ENCODE measurements around the gene PXYLP1. TPM values are rescaled to one million over a fixed set of nuclear protein-coding genes. Genes with fewer than 3 reads are reported as not detected.
A peak's percentile ranks its signal among the peaks of the same experiment; 100 is the strongest.

PXYLP1 gene
- total RNA-seq, 2 experiments from 2014 or later, result 3.6 to 4.2 TPM

- H3K79me2 ChIP-seq (ENCODE audit: insufficient read depth, low read depth, low read length), result no peaks in the 10 kb centered on the region
- no peak overlapping the region for H3K27ac ChIP-seq (ENCODE audit: low read depth, low read length, poor library complexity, severe bottlenecking)
- DNase-seq (ENCODE audit: low spot score), result no peak
- CTCF ChIA-PET (ENCODE audit: unreplicated experiment), result no interaction called here
- no peaks in the 10 kb centered on the region for H4K20me1 ChIP-seq (ENCODE audit: insufficient read depth, low read length)
- intact Hi-C loops (cut with micrococcal nuclease; ENCODE audit: unreplicated experiment), result no loop called here
- no peaks in the 10 kb centered on the region for H3K9me3 ChIP-seq (ENCODE audit: low read length)
- no peak for TF ChIP-seq CTCF (conservative IDR thresholded peaks at IDR 0.05; ENCODE audit: low read length)
- TF ChIP-seq EZH2phosphoT487 (IDR thresholded peaks at IDR 0.05; ENCODE audit: borderline replicate concordance, low read depth, low read length), result no peak
- no peaks in the 10 kb centered on the region for H3K36me3 ChIP-seq (ENCODE audit: insufficient read depth, low read length)
- H3K9me2 ChIP-seq (ENCODE audit: insufficient read depth, low read length), result no peaks in the 10 kb centered on the region
- no peak overlapping the region for H3K4me3 ChIP-seq (ENCODE audit: low read depth, low read length, poor library complexity, severe bottlenecking)
- no peaks in the 10 kb centered on the region for H3K4me1 ChIP-seq (ENCODE audit: insufficient read depth, low read length, poor library complexity, severe bottlenecking)
- no TSS peak for BruUV-seq (replicated peaks)
- POLR2A ChIA-PET, result no interaction called here
- no peak overlapping the region for H3K4me2 ChIP-seq (ENCODE audit: low read length)
- H2AFZ ChIP-seq (ENCODE audit: low read length), result no peak overlapping the region
These were observed 34.6 kb downstream of the PXYLP1 start for GRCh38 chr3:141266186-141266585.

- H3K79me2 ChIP-seq (ENCODE audit: insufficient read depth, low read depth, low read length), result no peaks in the 10 kb centered on the region
- H4K20me1 ChIP-seq (ENCODE audit: insufficient read depth, low read length), result no peaks in the 10 kb centered on the region
- no TSS peak for BruUV-seq (replicated peaks)
- no peaks in the 10 kb centered on the region for H3K9me3 ChIP-seq (ENCODE audit: low read length)
- H3K4me2 ChIP-seq (ENCODE audit: low read length), result peak overlapping the region; percentile 66
- intact Hi-C loops (cut with micrococcal nuclease; ENCODE audit: unreplicated experiment), result no loop called here
- peak; percentile 39 for DNase-seq (ENCODE audit: low spot score)
- no peak overlapping the region for H3K27ac ChIP-seq (ENCODE audit: low read depth, low read length, poor library complexity, severe bottlenecking)
- POLR2A ChIA-PET, result interaction anchor here (0.6 to 0.7 kb wide), 2 partner anchors 99 to 121 kb away, joined by 3 read pairs; no protein-coding TSS in a partner anchor
- peak overlapping the region; percentile 52 for H3K4me3 ChIP-seq (ENCODE audit: low read depth, low read length, poor library complexity, severe bottlenecking)
- no peaks in the 10 kb centered on the region for H3K4me1 ChIP-seq (ENCODE audit: insufficient read depth, low read length, poor library complexity, severe bottlenecking)
- H3K9me2 ChIP-seq (ENCODE audit: insufficient read depth, low read length), result no peaks in the 10 kb centered on the region
- TF ChIP-seq CTCF (conservative IDR thresholded peaks at IDR 0.05; ENCODE audit: low read length) (no peak), EZH2phosphoT487 (IDR thresholded peaks at IDR 0.05; ENCODE audit: borderline replicate concordance, low read depth, low read length) (no peak)
- CTCF ChIA-PET (ENCODE audit: unreplicated experiment), result interaction anchor here (0.6 kb wide), 2 partner anchors 35 to 725 kb away, joined by 4 to 11 read pairs; partner anchors contain the start of gene PXYLP1
- H2AFZ ChIP-seq (ENCODE audit: low read length), result peak overlapping the region; percentile 90
- H3K36me3 ChIP-seq (ENCODE audit: insufficient read depth, low read length), result no peaks in the 10 kb centered on the region
These were observed 35.4 kb downstream of the PXYLP1 start for GRCh38 chr3:141266797-141267555.

GRCh38 chr3:141267629-141268028, 36.0 kb downstream of the PXYLP1 start:
- TF ChIP-seq EZH2phosphoT487 (IDR thresholded peaks at IDR 0.05; ENCODE audit: borderline replicate concordance, low read depth, low read length) (no peak), CTCF (conservative IDR thresholded peaks at IDR 0.05; ENCODE audit: low read length) (no peak)
- Histone ChIP-seq H3K79me2 (ENCODE audit: insufficient read depth, low read depth, low read length) (no peaks in the 10 kb centered on the region), H3K9me3 (ENCODE audit: low read length) (no peaks in the 10 kb centered on the region), H3K4me3 (ENCODE audit: low read depth, low read length, poor library complexity, severe bottlenecking) (peak overlapping the region; percentile 52), H3K27ac (ENCODE audit: low read depth, low read length, poor library complexity, severe bottlenecking) (no peak overlapping the region), H3K36me3 (ENCODE audit: insufficient read depth, low read length) (no peaks in the 10 kb centered on the region), H3K9me2 (ENCODE audit: insufficient read depth, low read length) (no peaks in the 10 kb centered on the region), H3K4me1 (ENCODE audit: insufficient read depth, low read length, poor library complexity, severe bottlenecking) (no peaks in the 10 kb centered on the region), H3K4me2 (ENCODE audit: low read length) (peak overlapping the region; percentile 66), H4K20me1 (ENCODE audit: insufficient read depth, low read length) (no peaks in the 10 kb centered on the region), H2AFZ (ENCODE audit: low read length) (peak overlapping the region; percentile 90)
- intact Hi-C loops (cut with micrococcal nuclease; ENCODE audit: unreplicated experiment), result no loop called here
- POLR2A ChIA-PET, result interaction anchor here (0.7 kb wide), 1 partner anchor 100 kb away, joined by 3 read pairs; no protein-coding TSS in a partner anchor
- CTCF ChIA-PET (ENCODE audit: unreplicated experiment), result no interaction called here
- no peak for DNase-seq (ENCODE audit: low spot score)
- BruUV-seq (replicated peaks), result no TSS peak

Measured in OCI-LY7 (cell line).